ENCODE results near the gene SSU72.

Gene SSU72

DNA sequence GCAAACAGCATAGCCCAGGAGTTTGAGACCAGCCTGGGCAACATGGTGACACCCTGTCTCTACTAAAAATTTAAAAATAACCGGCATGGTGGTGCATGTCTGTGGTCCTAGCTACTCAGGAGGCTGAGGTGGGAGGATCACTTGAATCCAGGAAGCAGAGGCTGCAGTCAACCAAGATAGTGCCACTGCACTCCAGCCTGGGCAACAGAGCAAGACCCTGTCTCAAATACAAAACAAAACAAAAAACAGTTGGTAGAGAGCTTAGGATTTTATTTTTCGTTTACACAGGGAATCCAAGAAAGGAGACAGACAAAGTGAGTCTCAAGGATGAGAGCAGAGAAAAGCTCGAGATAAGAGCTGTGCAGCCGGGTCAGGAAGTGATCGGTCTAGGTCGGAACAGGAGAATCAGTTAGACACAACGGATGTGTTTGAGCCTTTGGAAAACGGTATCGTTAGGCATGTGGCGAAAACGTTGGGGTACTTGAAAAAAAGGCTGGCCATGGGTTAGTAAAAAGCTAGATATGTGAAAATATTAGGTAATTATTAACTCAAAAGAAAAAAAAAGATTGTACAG, 38.9 kb upstream of the SSU72 start:
- H2BK12ac ChIP-seq (ENCODE audit: low read length): no peak overlapping the region
- no peaks in the 10 kb centered on the region for H3K27me3 ChIP-seq (ENCODE audit: insufficient read depth, low read length)
- no peak overlapping the region for H2BK120ac ChIP-seq (ENCODE audit: insufficient read depth, low read length, poor library complexity)
- H3K9ac ChIP-seq (ENCODE audit: low read length): no peak overlapping the region
- peaks cover 8% of the 10 kb centered on the region for H3K79me1 ChIP-seq (ENCODE audit: low read length)
- DNase-seq: no peak
- no peak overlapping the region for H2AK5ac ChIP-seq (ENCODE audit: low read length)
- H4K8ac ChIP-seq (ENCODE audit: low read depth, low read length): no peak overlapping the region
- H3K23ac ChIP-seq (ENCODE audit: low read length): no peak overlapping the region
- peaks cover 10 to 15% of the 10 kb centered on the region in 2 experiments for H3K4me1 ChIP-seq (ENCODE audit: control insufficient read depth in 1 of 2, insufficient read depth in 2 of 2, low read length in 2 of 2)
- H3K4me3 ChIP-seq (ENCODE audit: low read depth, low read length): no peak overlapping the region
- no CpG with 5 or more reads among the region's 11 CpGs for WGBS (ENCODE audit: extremely low coverage, insufficient coverage, insufficient read length)
- peaks cover 5% of the 10 kb centered on the region for H3K79me2 ChIP-seq (ENCODE audit: control insufficient read depth, insufficient read depth, low read length, poor library complexity)
- H4K12ac ChIP-seq (ENCODE audit: low read depth, low read length): no peak overlapping the region
- no peak overlapping the region for H4K91ac ChIP-seq (ENCODE audit: low read depth, low read length)
- H3K9me3 ChIP-seq (ENCODE audit: insufficient read depth, low read depth, low read length): no peaks in the 10 kb centered on the region
- no peak overlapping the region for H3K18ac ChIP-seq (ENCODE audit: low read length)
- H3K27ac ChIP-seq (ENCODE audit: low read depth, low read length): no peak overlapping the region
- peaks cover 10% of the 10 kb centered on the region in 2 experiments for H3K36me3 ChIP-seq (ENCODE audit: control insufficient read depth in 1 of 2, insufficient read depth in 2 of 2, low read length in 2 of 2)
- no peak overlapping the region for H2BK5ac ChIP-seq (ENCODE audit: low read depth, low read length, poor library complexity)
- no peak overlapping the region for H2AFZ ChIP-seq (ENCODE audit: insufficient read depth, low read length, poor library complexity)
- no peak overlapping the region for H3K14ac ChIP-seq (ENCODE audit: low read length)
- no peak overlapping the region for H3K4ac ChIP-seq (ENCODE audit: low read depth, low read length)
- H3K4me2 ChIP-seq (ENCODE audit: low read length): peak overlapping the region; percentile 96

DNA sequence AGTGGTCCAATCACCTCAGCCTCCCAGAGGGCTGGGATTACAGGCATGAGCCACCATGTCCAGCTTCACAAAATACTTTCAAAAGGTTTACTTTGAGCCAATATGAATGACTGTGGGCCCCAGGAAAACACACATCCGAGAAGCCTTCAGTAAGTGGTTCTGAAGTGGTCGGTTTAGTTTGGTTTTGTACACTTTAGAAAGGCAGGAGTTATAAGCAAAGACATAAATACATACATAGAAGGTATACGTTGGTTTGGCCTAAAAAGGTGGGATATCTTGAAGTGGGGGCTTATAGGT, 37.4 kb upstream of the SSU72 start:
- no peak for DNase-seq
- no peak overlapping the region for H2AK5ac ChIP-seq (ENCODE audit: low read length)
- H3K9ac ChIP-seq (ENCODE audit: low read length): no peak overlapping the region
- H4K12ac ChIP-seq (ENCODE audit: low read depth, low read length): no peak overlapping the region
- peaks cover 10 to 14% of the 10 kb centered on the region in 2 experiments for H3K4me1 ChIP-seq (ENCODE audit: control insufficient read depth in 1 of 2, insufficient read depth in 2 of 2, low read length in 2 of 2)
- no peak overlapping the region for H2AFZ ChIP-seq (ENCODE audit: insufficient read depth, low read length, poor library complexity)
- H3K18ac ChIP-seq (ENCODE audit: low read length): no peak overlapping the region
- H3K4me2 ChIP-seq (ENCODE audit: low read length): no peak overlapping the region
- no peak overlapping the region for H3K27ac ChIP-seq (ENCODE audit: low read depth, low read length)
- no peak overlapping the region for H4K8ac ChIP-seq (ENCODE audit: low read depth, low read length)
- no peaks in the 10 kb centered on the region for H3K27me3 ChIP-seq (ENCODE audit: insufficient read depth, low read length)
- no peaks in the 10 kb centered on the region for H3K36me3 ChIP-seq (ENCODE audit: control insufficient read depth in 1 of 2, insufficient read depth in 2 of 2, low read length in 2 of 2)
- no peak overlapping the region for H3K4ac ChIP-seq (ENCODE audit: low read depth, low read length)
- no peak overlapping the region for H3K14ac ChIP-seq (ENCODE audit: low read length)
- no CpG with 5 or more reads among the region's 3 CpGs for WGBS (ENCODE audit: extremely low coverage, insufficient coverage, insufficient read length)
- no peak overlapping the region for H4K91ac ChIP-seq (ENCODE audit: low read depth, low read length)
- H2BK12ac ChIP-seq (ENCODE audit: low read length): no peak overlapping the region
- H2BK120ac ChIP-seq (ENCODE audit: insufficient read depth, low read length, poor library complexity): no peak overlapping the region
- H3K23ac ChIP-seq (ENCODE audit: low read length): no peak overlapping the region
- no peak overlapping the region for H2BK5ac ChIP-seq (ENCODE audit: low read depth, low read length, poor library complexity)
- peaks cover 8% of the 10 kb centered on the region for H3K79me1 ChIP-seq (ENCODE audit: low read length)
- no peak overlapping the region for H3K4me3 ChIP-seq (ENCODE audit: low read depth, low read length)
- peaks cover 5% of the 10 kb centered on the region for H3K79me2 ChIP-seq (ENCODE audit: control insufficient read depth, insufficient read depth, low read length, poor library complexity)
- no peaks in the 10 kb centered on the region for H3K9me3 ChIP-seq (ENCODE audit: insufficient read depth, low read depth, low read length)

GRCh38 chr1:1610796-1611195, 36.1 kb upstream of the SSU72 start:
- H2AK5ac ChIP-seq (ENCODE audit: low read length): no peak overlapping the region
- no peak for DNase-seq
- no peak overlapping the region for H2BK5ac ChIP-seq (ENCODE audit: low read depth, low read length, poor library complexity)
- H3K27me3 ChIP-seq (ENCODE audit: insufficient read depth, low read length): no peaks in the 10 kb centered on the region
- no peak overlapping the region for H3K4ac ChIP-seq (ENCODE audit: low read depth, low read length)
- peaks cover 4% of the 10 kb centered on the region for H3K79me2 ChIP-seq (ENCODE audit: control insufficient read depth, insufficient read depth, low read length, poor library complexity)
- no peak overlapping the region for H3K14ac ChIP-seq (ENCODE audit: low read length)
- peaks cover under 1% of the 10 kb centered on the region for H3K9me3 ChIP-seq (ENCODE audit: insufficient read depth, low read depth, low read length)
- no peak overlapping the region for H3K4me3 ChIP-seq (ENCODE audit: low read depth, low read length)
- H3K36me3 ChIP-seq (ENCODE audit: control insufficient read depth in 1 of 2, insufficient read depth in 2 of 2, low read length in 2 of 2): no peaks in the 10 kb centered on the region
- H4K12ac ChIP-seq (ENCODE audit: low read depth, low read length): no peak overlapping the region
- no peak overlapping the region for H3K27ac ChIP-seq (ENCODE audit: low read depth, low read length)
- no peak overlapping the region for H2BK12ac ChIP-seq (ENCODE audit: low read length)
- H2AFZ ChIP-seq (ENCODE audit: insufficient read depth, low read length, poor library complexity): no peak overlapping the region
- H3K79me1 ChIP-seq (ENCODE audit: low read length): peaks cover 4% of the 10 kb centered on the region
- H4K91ac ChIP-seq (ENCODE audit: low read depth, low read length): no peak overlapping the region
- H3K23ac ChIP-seq (ENCODE audit: low read length): no peak overlapping the region
- H2BK120ac ChIP-seq (ENCODE audit: insufficient read depth, low read length, poor library complexity): no peak overlapping the region
- no CpG with 5 or more reads among the region's 9 CpGs for WGBS (ENCODE audit: extremely low coverage, insufficient coverage, insufficient read length)
- H3K9ac ChIP-seq (ENCODE audit: low read length): no peak overlapping the region
- no peak overlapping the region for H3K4me2 ChIP-seq (ENCODE audit: low read length)
- peaks cover 7 to 8% of the 10 kb centered on the region in 2 experiments for H3K4me1 ChIP-seq (ENCODE audit: control insufficient read depth in 1 of 2, insufficient read depth in 2 of 2, low read length in 2 of 2)
- H3K18ac ChIP-seq (ENCODE audit: low read length): no peak overlapping the region
- no peak overlapping the region for H4K8ac ChIP-seq (ENCODE audit: low read depth, low read length)

DNA sequence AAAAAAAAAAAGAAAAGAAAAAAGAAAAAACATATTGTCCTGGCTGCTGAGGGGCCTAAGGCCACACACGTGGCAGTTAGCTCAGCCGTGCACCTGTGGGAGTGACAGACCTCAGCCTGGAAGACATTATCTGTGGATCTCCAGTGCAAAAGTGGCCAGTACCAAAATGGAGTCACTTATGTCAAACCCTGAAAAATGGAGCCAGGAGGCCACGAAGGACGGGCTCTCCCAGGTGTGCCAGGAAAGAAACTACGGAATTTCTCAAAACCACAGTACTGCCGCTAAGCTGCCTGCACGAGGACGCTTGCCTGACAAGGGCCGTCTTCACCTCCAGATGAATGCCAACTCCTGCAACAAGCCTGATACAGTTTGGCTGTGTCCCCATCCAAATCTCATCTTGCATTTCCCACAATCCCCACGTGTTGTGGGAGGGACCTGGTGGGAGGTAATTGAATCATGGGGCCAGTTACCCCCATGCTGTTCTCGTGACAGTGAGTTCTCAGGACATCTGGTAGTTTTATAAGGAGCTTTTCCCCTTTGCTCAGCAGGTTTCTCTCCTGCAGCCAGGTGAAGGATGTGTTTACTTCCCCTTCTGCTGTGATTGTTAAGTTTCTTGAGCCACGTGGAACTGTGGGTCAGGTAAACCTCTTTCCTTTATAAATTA, 35.3 kb upstream of the SSU72 start:
- no peak overlapping the region for H2BK5ac ChIP-seq (ENCODE audit: low read depth, low read length, poor library complexity)
- H4K8ac ChIP-seq (ENCODE audit: low read depth, low read length): no peak overlapping the region
- H2BK12ac ChIP-seq (ENCODE audit: low read length): no peak overlapping the region
- H3K23ac ChIP-seq (ENCODE audit: low read length): no peak overlapping the region
- no CpG with 5 or more reads among the region's 12 CpGs for WGBS (ENCODE audit: extremely low coverage, insufficient coverage, insufficient read length)
- H3K9me3 ChIP-seq (ENCODE audit: insufficient read depth, low read depth, low read length): peaks cover 4% of the 10 kb centered on the region
- no peak overlapping the region for H3K27ac ChIP-seq (ENCODE audit: low read depth, low read length)
- no peaks in the 10 kb centered on the region for H3K36me3 ChIP-seq (ENCODE audit: control insufficient read depth in 1 of 2, insufficient read depth in 2 of 2, low read length in 2 of 2)
- H3K14ac ChIP-seq (ENCODE audit: low read length): no peak overlapping the region
- H2AFZ ChIP-seq (ENCODE audit: insufficient read depth, low read length, poor library complexity): no peak overlapping the region
- H3K79me2 ChIP-seq (ENCODE audit: control insufficient read depth, insufficient read depth, low read length, poor library complexity): no peaks in the 10 kb centered on the region
- H3K4me2 ChIP-seq (ENCODE audit: low read length): no peak overlapping the region
- H3K4me1 ChIP-seq (ENCODE audit: control insufficient read depth in 1 of 2, insufficient read depth in 2 of 2, low read length in 2 of 2): peaks cover 7 to 8% of the 10 kb centered on the region in 2 experiments
- H3K79me1 ChIP-seq (ENCODE audit: low read length): no peaks in the 10 kb centered on the region
- H2AK5ac ChIP-seq (ENCODE audit: low read length): no peak overlapping the region
- no peak overlapping the region for H3K9ac ChIP-seq (ENCODE audit: low read length)
- no peak overlapping the region for H4K91ac ChIP-seq (ENCODE audit: low read depth, low read length)
- H3K18ac ChIP-seq (ENCODE audit: low read length): no peak overlapping the region
- H3K4ac ChIP-seq (ENCODE audit: low read depth, low read length): no peak overlapping the region
- no peak for DNase-seq
- no peak overlapping the region for H4K12ac ChIP-seq (ENCODE audit: low read depth, low read length)
- H3K4me3 ChIP-seq (ENCODE audit: low read depth, low read length): no peak overlapping the region
- H2BK120ac ChIP-seq (ENCODE audit: insufficient read depth, low read length, poor library complexity): no peak overlapping the region
- H3K27me3 ChIP-seq (ENCODE audit: insufficient read depth, low read length): no peaks in the 10 kb centered on the region
